BE2C (cell line): Measurements from ENCODE around the gene NDUFS4.
"Not testable (repeated sequence)": the region's sequence is repeated elsewhere in the genome, so short reads cannot be mapped to it uniquely, and the experiment has no call there.

Experiments used
- DNase-seq: peaks from one replicate; pipeline ENCODE4 v3.0.0-alpha.2; 2020
- H3K27me3 ChIP-seq: fragments of 250-450 bp; sonication (Bioruptor Pico); 2 replicates; pipeline ENCODE4 v1.5.1; 2020; ENCODE audit warnings: mild to moderate bottlenecking
- H3K36me3 ChIP-seq: fragments of 250-450 bp; sonication (Bioruptor Pico); 2 replicates; pipeline ENCODE4 v1.5.1; 2020; ENCODE audit warnings: mild to moderate bottlenecking
- H3K4me1 ChIP-seq: fragments of 250-450 bp; sonication (Bioruptor Pico); 2 replicates; pipeline ENCODE4 v1.5.1; 2020
- H3K4me3 ChIP-seq: 2 replicates; pipeline ENCODE4 v1.5.1; 2011; ENCODE audit warnings: low read depth, low read length
- H3K9me3 ChIP-seq: fragments of 250-450 bp; sonication (Bioruptor Pico); 2 replicates; pipeline ENCODE4 v1.5.1; 2020
- CTCF ChIP-seq: IDR thresholded peaks from 2 replicates; pipeline ENCODE4 v1.5.1; 2012; ENCODE audit warnings: mild to moderate bottlenecking, low read depth, low read length

Gene NDUFS4

DNA sequence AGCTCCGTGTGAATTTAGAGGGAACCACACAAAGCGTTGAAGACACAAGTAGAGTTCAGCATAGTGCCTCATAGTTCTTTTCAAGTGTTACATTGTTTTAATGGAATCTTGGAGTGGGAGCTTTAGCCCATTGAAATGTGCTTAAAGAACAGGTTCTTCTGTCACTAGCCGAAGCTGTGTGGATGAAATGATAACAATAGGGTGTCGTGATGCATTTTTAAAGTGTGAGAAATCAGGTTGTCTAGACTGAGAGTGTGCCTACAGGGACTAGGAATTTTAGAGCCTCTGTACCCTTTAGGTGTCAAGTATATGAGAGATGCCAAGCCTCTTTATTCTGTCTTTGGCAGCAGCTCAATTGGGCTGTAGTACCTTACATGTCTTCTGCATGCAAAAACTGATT, 83.0 kb downstream of the NDUFS4 start:
- no peak for DNase-seq
- Histone ChIP-seq H3K36me3 (no peaks in the 10 kb centered on the region; the same call in none of the 2 replicates), H3K9me3 (no peaks in the 10 kb centered on the region), H3K4me1 (no peaks in the 10 kb centered on the region), H3K27me3 (no peaks in the 10 kb centered on the region), H3K4me3 (no peak overlapping the region)
- no peak for TF ChIP-seq CTCF

DNA sequence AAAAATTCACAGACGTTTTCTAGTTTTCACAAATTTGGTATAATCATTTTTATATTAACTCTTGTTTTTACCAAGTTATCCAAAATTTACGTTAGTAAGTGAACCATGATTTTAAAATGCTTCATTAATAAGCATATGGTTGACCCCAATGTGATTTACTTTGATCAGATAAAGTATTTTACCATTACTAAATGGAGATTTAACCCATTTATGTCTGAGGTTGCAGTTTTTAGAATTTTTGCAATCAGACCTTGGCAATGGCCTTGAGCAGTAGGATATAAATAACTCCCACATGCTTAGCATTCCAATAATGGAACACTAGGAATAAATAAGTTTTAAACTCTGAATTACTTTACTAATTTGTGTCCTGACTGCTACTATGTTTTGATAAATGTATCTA, 84.6 kb downstream of the NDUFS4 start:
- no peak overlapping the region for H3K4me3 ChIP-seq
- peaks cover 3% of the 10 kb centered on the region; the same call in 1 of the 2 replicates for H3K36me3 ChIP-seq
- no peaks in the 10 kb centered on the region for H3K27me3 ChIP-seq
- no peak for TF ChIP-seq CTCF
- H3K9me3 ChIP-seq, result no peaks in the 10 kb centered on the region
- no peaks in the 10 kb centered on the region for H3K4me1 ChIP-seq
- DNase-seq, result no peak

DNA sequence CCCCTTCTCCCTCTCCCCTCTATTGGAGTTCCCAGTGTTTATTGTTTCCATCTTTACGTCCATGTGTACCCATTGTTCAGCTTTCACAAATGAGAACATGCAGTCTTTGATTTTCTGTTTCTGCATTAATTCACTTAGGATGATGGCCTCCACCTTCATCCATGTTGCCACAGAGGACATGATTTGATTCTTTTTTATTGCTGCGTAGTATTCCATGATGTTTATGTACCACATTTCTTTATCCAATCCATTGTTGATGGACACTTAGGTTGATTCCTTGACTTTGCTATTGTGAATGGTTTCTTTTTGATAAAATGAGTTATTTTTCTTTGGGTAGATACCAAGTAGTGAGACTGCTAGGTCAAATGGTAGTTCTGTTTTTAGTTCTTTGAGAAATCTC, 88.9 kb downstream of the NDUFS4 start:
- H3K36me3 ChIP-seq, result peaks cover 3% of the 10 kb centered on the region; the same call in 1 of the 2 replicates
- no peak for TF ChIP-seq CTCF
- H3K4me1 ChIP-seq, result no peaks in the 10 kb centered on the region
- no peak for DNase-seq
- no peaks in the 10 kb centered on the region for H3K27me3 ChIP-seq
- no peaks in the 10 kb centered on the region for H3K9me3 ChIP-seq
- no peak overlapping the region for H3K4me3 ChIP-seq

DNA sequence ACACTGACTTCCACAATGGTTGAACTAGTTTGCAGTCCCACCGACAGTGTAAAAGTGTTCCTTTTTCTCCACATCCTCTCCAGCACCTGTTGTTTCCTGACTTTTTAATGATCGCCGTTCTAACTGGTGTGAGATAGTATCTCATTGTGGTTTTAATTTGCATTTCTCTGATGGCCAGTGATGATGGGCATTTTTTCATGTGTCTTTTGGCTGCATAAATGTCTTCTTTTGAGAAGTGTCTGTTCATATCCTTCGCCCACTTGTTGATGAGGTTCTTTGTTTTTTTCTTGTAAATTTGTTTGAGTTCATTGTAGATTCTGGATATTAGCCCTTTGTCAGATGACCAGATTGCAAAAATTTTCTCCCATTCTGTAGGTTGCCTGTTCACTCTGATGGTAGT, 100.1 kb downstream of the NDUFS4 start:
- not testable (repeated sequence) for H3K27me3 ChIP-seq, H3K36me3 ChIP-seq, H3K4me3 ChIP-seq, H3K4me1 ChIP-seq, H3K9me3 ChIP-seq, DNase-seq

DNA sequence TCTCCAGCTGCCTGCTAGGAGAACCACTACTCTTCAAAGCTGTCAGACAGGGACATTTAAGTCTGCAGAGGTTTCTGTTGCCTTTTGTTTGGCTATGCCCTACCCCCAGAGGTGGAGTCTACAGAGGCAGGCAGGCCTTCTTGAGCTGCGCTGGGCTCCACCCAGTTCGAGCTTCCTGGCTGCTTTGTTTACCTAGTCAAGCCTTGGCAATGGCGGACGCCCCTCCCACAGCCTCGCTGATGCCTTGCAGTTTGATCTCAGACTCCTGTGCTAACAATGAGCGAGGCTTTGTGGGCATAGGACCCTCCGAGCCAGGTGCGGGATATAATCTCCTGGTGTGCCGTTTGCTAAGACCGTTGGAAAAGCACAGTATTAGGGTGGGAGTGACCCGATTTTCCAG, 104.9 kb downstream of the NDUFS4 start:
- H3K4me1 ChIP-seq, H3K4me3 ChIP-seq, H3K27me3 ChIP-seq, H3K36me3 ChIP-seq, DNase-seq, H3K9me3 ChIP-seq: not testable (repeated sequence)

- no peak for TF ChIP-seq CTCF
- peaks cover 3% of the 10 kb centered on the region; the same call in 1 of the 2 replicates for H3K9me3 ChIP-seq
- H3K36me3 ChIP-seq, result no peaks in the 10 kb centered on the region
- no peak overlapping the region for H3K4me3 ChIP-seq
- no peaks in the 10 kb centered on the region for H3K4me1 ChIP-seq
- no peak for DNase-seq
- no peaks in the 10 kb centered on the region for H3K27me3 ChIP-seq
Observed at GRCh38 chr5:53667621-53668020, 107.2 kb downstream of the NDUFS4 start.

DNA sequence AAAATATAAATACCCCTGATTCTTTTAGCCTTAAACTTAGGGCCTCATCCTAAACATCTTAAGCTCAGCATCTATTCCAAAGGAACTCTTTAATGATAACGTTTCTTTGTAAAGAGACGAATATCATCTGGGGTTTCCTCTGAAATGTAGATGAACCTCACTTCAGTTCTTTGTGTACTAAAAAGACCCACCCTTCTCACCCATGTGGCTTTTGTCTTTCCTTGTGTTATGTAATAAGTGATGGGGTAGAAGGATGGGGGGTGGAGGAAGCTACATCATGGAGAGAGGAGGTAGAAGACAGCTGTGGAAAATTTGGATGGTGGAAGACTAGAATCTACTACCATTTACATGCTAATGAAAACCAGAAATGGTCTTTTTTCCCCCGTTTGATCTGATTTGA, 111.0 kb downstream of the NDUFS4 start:
- no peak for TF ChIP-seq CTCF
- Histone ChIP-seq H3K4me3 (no peak overlapping the region), H3K36me3 (no peaks in the 10 kb centered on the region), H3K9me3 (no peaks in the 10 kb centered on the region), H3K4me1 (no peaks in the 10 kb centered on the region), H3K27me3 (no peaks in the 10 kb centered on the region)
- no peak for DNase-seq
